ENCODE results near the gene CAMP.

- TF ChIP-seq EZH2 (IDR thresholded peaks at IDR 0.05) = no peak
- TF ChIP-seq POLR2AphosphoS5 (IDR thresholded peaks at IDR 0.05; ENCODE audit: borderline replicate concordance, low read depth, low read length) = no peak
Observed at GRCh38 chr3:48187301-48187578, 36.1 kb upstream of the CAMP start.
